ENCODE measurements around the gene PTAFR.

PTAFR gene

DNA sequence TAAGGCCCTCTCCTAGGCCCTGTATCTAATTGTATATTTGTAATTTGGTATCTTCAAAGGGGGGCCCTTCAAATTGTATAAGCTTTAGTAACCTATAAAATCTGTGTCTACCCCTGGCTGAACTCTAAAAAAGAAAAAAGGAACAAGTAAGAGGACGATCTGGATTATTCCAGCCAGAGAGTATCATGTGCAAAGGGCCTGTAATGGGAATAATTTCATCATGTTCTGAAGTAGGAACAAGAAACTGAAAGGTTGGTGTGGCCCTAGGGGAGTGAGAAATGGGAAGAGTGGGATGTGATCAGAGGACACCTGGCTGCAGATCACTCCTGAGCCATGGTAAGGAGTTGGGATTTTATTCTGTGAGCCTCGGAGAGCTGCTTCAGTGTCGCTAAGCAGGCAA, 14.7 kb downstream of the PTAFR start:
- TF ChIP-seq MAX (IDR thresholded peaks at IDR 0.05; ENCODE audit: low read depth, low read length) (no peak), MYC (IDR thresholded peaks at IDR 0.05; ENCODE audit: low read depth, low read length) (no peak), POLR2A (IDR thresholded peaks at IDR 0.05; ENCODE audit: extremely low read depth, insufficient read length) (no peak)
- TF ChIP-seq, protein P1, sequence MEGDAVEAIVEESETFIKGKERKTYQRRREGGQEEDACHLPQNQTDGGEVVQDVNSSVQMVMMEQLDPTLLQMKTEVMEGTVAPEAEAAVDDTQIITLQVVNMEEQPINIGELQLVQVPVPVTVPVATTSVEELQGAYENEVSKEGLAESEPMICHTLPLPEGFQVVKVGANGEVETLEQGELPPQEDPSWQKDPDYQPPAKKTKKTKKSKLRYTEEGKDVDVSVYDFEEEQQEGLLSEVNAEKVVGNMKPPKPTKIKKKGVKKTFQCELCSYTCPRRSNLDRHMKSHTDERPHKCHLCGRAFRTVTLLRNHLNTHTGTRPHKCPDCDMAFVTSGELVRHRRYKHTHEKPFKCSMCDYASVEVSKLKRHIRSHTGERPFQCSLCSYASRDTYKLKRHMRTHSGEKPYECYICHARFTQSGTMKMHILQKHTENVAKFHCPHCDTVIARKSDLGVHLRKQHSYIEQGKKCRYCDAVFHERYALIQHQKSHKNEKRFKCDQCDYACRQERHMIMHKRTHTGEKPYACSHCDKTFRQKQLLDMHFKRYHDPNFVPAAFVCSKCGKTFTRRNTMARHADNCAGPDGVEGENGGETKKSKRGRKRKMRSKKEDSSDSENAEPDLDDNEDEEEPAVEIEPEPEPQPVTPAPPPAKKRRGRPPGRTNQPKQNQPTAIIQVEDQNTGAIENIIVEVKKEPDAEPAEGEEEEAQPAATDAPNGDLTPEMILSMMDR (IDR thresholded peaks at IDR 0.05; ENCODE audit: low read depth, low read length) = no peak
- H3K4me3 ChIP-seq (ENCODE audit: low read depth, low read length) = no peak overlapping the region
- DNase-seq (ENCODE audit: low read depth) = no peak

DNA sequence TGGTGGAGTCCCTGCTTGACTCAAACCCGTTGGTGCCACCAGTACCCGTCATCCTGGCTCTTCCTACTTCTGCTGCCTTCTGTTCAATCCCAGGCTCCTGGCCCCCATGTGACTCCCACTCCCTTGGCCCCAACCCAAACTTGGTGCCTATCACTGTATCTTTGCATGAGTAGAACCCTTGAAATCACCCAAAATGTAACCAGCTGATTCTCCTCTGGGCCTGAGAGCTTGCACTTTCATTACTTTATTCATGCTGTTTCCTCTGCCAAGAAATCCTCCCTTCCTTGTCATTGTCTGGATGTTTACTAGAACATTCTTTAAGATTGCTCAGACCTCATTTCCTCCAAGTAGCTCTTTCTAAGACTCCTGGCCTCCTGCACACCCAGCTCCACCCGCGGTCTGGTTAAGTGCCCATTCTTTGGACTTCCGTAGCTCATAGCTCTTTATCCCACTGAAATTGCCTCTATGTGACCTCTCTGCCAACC, 15.7 kb downstream of the PTAFR start:
- no peak for TF ChIP-seq MAX (IDR thresholded peaks at IDR 0.05; ENCODE audit: low read depth, low read length)
- no peak for TF ChIP-seq POLR2A (IDR thresholded peaks at IDR 0.05; ENCODE audit: extremely low read depth, insufficient read length)
- TF ChIP-seq, protein P1 (IDR thresholded peaks at IDR 0.05; ENCODE audit: low read depth, low read length) = no peak
- no peak for TF ChIP-seq MYC (IDR thresholded peaks at IDR 0.05; ENCODE audit: low read depth, low read length)
- DNase-seq (ENCODE audit: low read depth) = no peak
- H3K4me3 ChIP-seq (ENCODE audit: low read depth, low read length) = no peak overlapping the region

GRCh38 chr1:28159680-28160079, 16.8 kb downstream of the PTAFR start:
- no peak for TF ChIP-seq MAX (IDR thresholded peaks at IDR 0.05; ENCODE audit: low read depth, low read length)
- no peak for TF ChIP-seq POLR2A (IDR thresholded peaks at IDR 0.05; ENCODE audit: extremely low read depth, insufficient read length)
- TF ChIP-seq MYC (IDR thresholded peaks at IDR 0.05; ENCODE audit: low read depth, low read length) = no peak
- TF ChIP-seq, protein P1 (IDR thresholded peaks at IDR 0.05; ENCODE audit: low read depth, low read length) = no peak
- no peak overlapping the region for H3K4me3 ChIP-seq (ENCODE audit: low read depth, low read length)
- DNase-seq (ENCODE audit: low read depth) = no peak

GRCh38 chr1:28159243-28159642, 17.2 kb downstream of the PTAFR start:
- DNase-seq (ENCODE audit: low read depth) = no peak
- no peak for TF ChIP-seq POLR2A (IDR thresholded peaks at IDR 0.05; ENCODE audit: extremely low read depth, insufficient read length)
- TF ChIP-seq MAX (IDR thresholded peaks at IDR 0.05; ENCODE audit: low read depth, low read length) = no peak
- TF ChIP-seq MYC (IDR thresholded peaks at IDR 0.05; ENCODE audit: low read depth, low read length) = no peak
- TF ChIP-seq, protein P1 (IDR thresholded peaks at IDR 0.05; ENCODE audit: low read depth, low read length) = no peak
- no peak overlapping the region for H3K4me3 ChIP-seq (ENCODE audit: low read depth, low read length)

DNA sequence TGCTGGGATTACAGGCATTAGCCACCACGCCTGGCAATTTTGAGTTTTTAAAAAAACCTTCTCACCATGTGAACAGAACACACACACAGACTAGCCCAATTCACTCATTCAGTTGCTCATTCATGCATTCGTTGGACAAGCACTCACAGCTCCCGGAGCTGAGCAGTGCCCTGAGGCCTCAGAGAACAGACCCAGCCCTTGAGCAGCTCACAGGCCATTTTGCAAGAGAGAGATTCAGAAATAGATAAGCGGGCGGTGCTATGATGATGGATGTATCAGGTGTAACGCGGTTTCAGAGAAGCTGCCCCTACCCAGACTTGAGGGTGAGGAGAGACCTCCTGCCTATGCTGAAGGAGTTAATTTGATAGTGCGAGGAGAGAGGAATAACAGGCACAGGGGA, 18.6 kb downstream of the PTAFR start:
- no peak for DNase-seq (ENCODE audit: low read depth)
- TF ChIP-seq POLR2A (IDR thresholded peaks at IDR 0.05; ENCODE audit: extremely low read depth, insufficient read length) (no peak), MYC (IDR thresholded peaks at IDR 0.05; ENCODE audit: low read depth, low read length) (no peak), MAX (IDR thresholded peaks at IDR 0.05; ENCODE audit: low read depth, low read length) (no peak)
- TF ChIP-seq, protein P1 (IDR thresholded peaks at IDR 0.05; ENCODE audit: low read depth, low read length) = no peak
- H3K4me3 ChIP-seq (ENCODE audit: low read depth, low read length) = no peak overlapping the region
